GM23248 (cell line): ENCODE data around the gene AKAP10. TPM values are rescaled to one million over a fixed set of nuclear protein-coding genes. Genes with fewer than 3 reads are reported as not detected.
A peak's percentile ranks its signal among the peaks of the same experiment; 100 is the strongest.

Experiments
- DNase-seq: peaks from one replicate; pipeline ENCODE4 v3.0.0-alpha.2; 2015
- H2AFZ ChIP-seq: fragments of 200-600 bp; sonication (generic); 2 replicates; pipeline ENCODE4 v1.6.1; 2016; ENCODE audit warnings: antibody characterized with exemption
- H3F3A ChIP-seq: fragments of 200-600 bp; sonication (generic); 2 replicates; pipeline ENCODE4 v1.6.1; 2016; ENCODE audit warnings: mild to moderate bottlenecking, antibody characterized with exemption, mixed run types; ENCODE audit not compliant: insufficient read depth
- H3K27ac ChIP-seq: fragments of 200-600 bp; sonication (generic); 2 replicates; pipeline ENCODE4 v1.5.1; 2016; ENCODE audit warnings: mild to moderate bottlenecking
- H3K27me3 ChIP-seq: fragments of 200-600 bp; sonication (generic); replicated peaks from 2 replicates; pipeline ENCODE4 v1.6.1; 2016; ENCODE audit warnings: mild to moderate bottlenecking; ENCODE audit not compliant: insufficient read depth
- H3K36me3 ChIP-seq: fragments of 200-600 bp; sonication (generic); 2 replicates; pipeline ENCODE4 v1.6.1; 2016; ENCODE audit warnings: low read depth, mild to moderate bottlenecking
- H3K4me1 ChIP-seq: fragments of 200-600 bp; sonication (generic); 2 replicates; pipeline ENCODE4 v1.6.1; 2016; ENCODE audit warnings: mild to moderate bottlenecking; ENCODE audit not compliant: insufficient read depth
- H3K4me2 ChIP-seq: fragments of 200-600 bp; sonication (generic); one replicate; pipeline ENCODE4 v1.6.1; 2016; ENCODE audit warnings: mild to moderate bottlenecking; ENCODE audit not compliant: unreplicated experiment
- H3K4me3 ChIP-seq: fragments of 200-600 bp; sonication (generic); 2 replicates; pipeline ENCODE4 v1.5.1; 2016; ENCODE audit warnings: mild to moderate bottlenecking
- H3K79me2 ChIP-seq: fragments of 200-600 bp; sonication (generic); 2 replicates; pipeline ENCODE4 v1.6.1; 2016; ENCODE audit warnings: mild to moderate bottlenecking; ENCODE audit not compliant: insufficient read depth
- H3K9ac ChIP-seq: fragments of 200-600 bp; sonication (generic); 2 replicates; pipeline ENCODE4 v1.6.1; 2016; ENCODE audit warnings: mild to moderate bottlenecking
- H3K9me2 ChIP-seq: fragments of 200-600 bp; sonication (generic); 2 replicates; pipeline ENCODE4 v1.6.1; 2016; ENCODE audit warnings: mixed run types, mild to moderate bottlenecking, moderate library complexity; ENCODE audit not compliant: insufficient read depth
- H3K9me3 ChIP-seq: fragments of 200-600 bp; sonication (generic); one replicate; pipeline ENCODE4 v1.6.1; 2017; ENCODE audit warnings: low read depth
- H4K20me1 ChIP-seq: fragments of 200-600 bp; sonication (generic); 2 replicates; pipeline ENCODE4 v1.6.0; 2016; ENCODE audit not compliant: insufficient read depth
- EZH2 ChIP-seq: fragments of 200-600 bp; sonication (generic); IDR thresholded peaks from 2 replicates; pipeline ENCODE4 v1.6.1; 2018; ENCODE audit warnings: antibody characterized with exemption, mild to moderate bottlenecking; ENCODE audit not compliant: insufficient read depth, poor library complexity, severe bottlenecking
- EZH2phosphoT487 ChIP-seq: fragments of 200-600 bp; sonication (generic); IDR thresholded peaks from 2 replicates; pipeline ENCODE4 v1.6.1; 2018; ENCODE audit warnings: antibody characterized with exemption, moderate library complexity, mild to moderate bottlenecking, low read depth; ENCODE audit not compliant: insufficient read depth
- WGBS, 2 experiments: methylation state at CpG; one replicate each; pipeline ENCODE4 v1.1.6; 2015 to 2017; ENCODE audit warnings: low lambda C conversion rate in 2 of 2, low coverage in 1 of 2; ENCODE audit errors: missing lambda C conversion rate in 2 of 2; 5-methylcytosine and 5-hydroxymethylcytosine counted together
- in situ Hi-C: fragments of 300-500 bp; cut with MboI; formaldehyde crosslinking; loops from 2 replicates; pipeline ENCODE4 v1.15.0; 2020
- polyA plus RNA-seq: library from polyadenylated mRNA; unstranded; fragments of >200 nt; fragmentation: Nextera tagmentation; extraction: Ambion mirVana; gene quantifications from 2 replicates; pipeline ENCODE4 v1.2.1, GENCODE V29; 2016
- total RNA-seq: library from RNA; depleted of rRNA; stranded (reverse); fragments of >200 nt; shearing (Covaris generic); gene quantifications from 2 replicates; pipeline ENCODE4 v1.2.3, GENCODE V29; 2014

AKAP10 gene
- total and polyA plus RNA-seq, 2 experiments from 2014 or later, result 18.0 to 26.5 TPM

GRCh38 chr17:20009052-20009301, 31.3 kb upstream of the AKAP10 start:
- TF ChIP-seq EZH2 (no peak), EZH2phosphoT487 (no peak)
- peak overlapping the region; percentile 95 for H2AFZ ChIP-seq
- peak overlapping the region; percentile 77 for H3K4me2 ChIP-seq
- H3K4me1 ChIP-seq, result no peaks in the 10 kb centered on the region
- H3K27me3 ChIP-seq, result peaks cover 59% of the 10 kb centered on the region
- no peak overlapping the region for H3K9ac ChIP-seq
- peak overlapping the region; percentile 79 for H3K4me3 ChIP-seq
- no peaks in the 10 kb centered on the region for H3K9me2 ChIP-seq
- H3K79me2 ChIP-seq, result no peaks in the 10 kb centered on the region
- H3K9me3 ChIP-seq, result no peaks in the 10 kb centered on the region
- DNase-seq, result peak; percentile 65
- H3F3A ChIP-seq, result peaks cover 6% of the 10 kb centered on the region; the same call in 1 of the 2 replicates
- in situ Hi-C loops, result no loop called here
- no peaks in the 10 kb centered on the region for H3K36me3 ChIP-seq
- 0 to 1% methylated on average over 11 to 18 of the region's 18 CpGs for WGBS, 2 experiments
- H3K27ac ChIP-seq, result no peak overlapping the region
- H4K20me1 ChIP-seq, result no peaks in the 10 kb centered on the region

GRCh38 chr17:20008242-20009051, 30.8 kb upstream of the AKAP10 start:
- Histone ChIP-seq H3K9ac (no peak overlapping the region), H3K36me3 (no peaks in the 10 kb centered on the region), H3K27me3 (peaks cover 58% of the 10 kb centered on the region), H2AFZ (peak overlapping the region; percentile 95), H3K27ac (no peak overlapping the region), H3K9me3 (no peaks in the 10 kb centered on the region), H4K20me1 (no peaks in the 10 kb centered on the region), H3K79me2 (no peaks in the 10 kb centered on the region), H3F3A (peaks cover 6% of the 10 kb centered on the region; the same call in 1 of the 2 replicates), H3K4me2 (peak overlapping the region; percentile 77), H3K4me3 (peak overlapping the region; percentile 79), H3K4me1 (no peaks in the 10 kb centered on the region), H3K9me2 (no peaks in the 10 kb centered on the region)
- in situ Hi-C loops, result no loop called here
- TF ChIP-seq EZH2 (no peak), EZH2phosphoT487 (no peak)
- peak; percentile 49 for DNase-seq
- WGBS, 2 experiments, result 25 to 31% methylated on average over 26 to 35 of the region's 35 CpGs

- Histone ChIP-seq H3K4me3 (no peak overlapping the region), H3K4me1 (no peaks in the 10 kb centered on the region), H3F3A (no peaks in the 10 kb centered on the region), H3K9ac (no peak overlapping the region), H3K36me3 (no peaks in the 10 kb centered on the region), H3K79me2 (no peaks in the 10 kb centered on the region), H3K27ac (no peak overlapping the region), H2AFZ (no peak overlapping the region), H3K4me2 (no peak overlapping the region), H3K9me2 (no peaks in the 10 kb centered on the region), H3K9me3 (no peaks in the 10 kb centered on the region), H4K20me1 (no peaks in the 10 kb centered on the region), H3K27me3 (peaks cover 11% of the 10 kb centered on the region)
- in situ Hi-C loops, result loop anchor here (10.0 to 25.0 kb wide), 2 partner anchors 216 to 318 kb away; no protein-coding TSS in a partner anchor
- no peak for DNase-seq
- 26 to 39% methylated on average over 5 of the region's 5 CpGs for WGBS, 2 experiments
- TF ChIP-seq EZH2phosphoT487 (no peak), EZH2 (no peak)
Observed at GRCh38 chr17:19996502-19996901, 18.9 kb upstream of the AKAP10 start.

GRCh38 chr17:19996086-19996485, 18.5 kb upstream of the AKAP10 start:
- Histone ChIP-seq H3K27ac (no peak overlapping the region), H3K79me2 (no peaks in the 10 kb centered on the region), H3K9ac (no peak overlapping the region), H3K9me2 (no peaks in the 10 kb centered on the region), H3K4me3 (no peak overlapping the region), H3K9me3 (no peaks in the 10 kb centered on the region), H3K4me1 (no peaks in the 10 kb centered on the region), H3F3A (no peaks in the 10 kb centered on the region), H2AFZ (no peak overlapping the region), H3K36me3 (no peaks in the 10 kb centered on the region), H3K27me3 (peaks cover 11% of the 10 kb centered on the region), H4K20me1 (no peaks in the 10 kb centered on the region), H3K4me2 (no peak overlapping the region)
- WGBS, 2 experiments, result 19 to 28% methylated on average over 1 of the region's 1 CpG
- DNase-seq, result no peak
- no peak for TF ChIP-seq EZH2
- in situ Hi-C loops, result loop anchor here (10.0 to 25.0 kb wide), 2 partner anchors 216 to 319 kb away; no protein-coding TSS in a partner anchor
